OCI-LY3 (cell line): ENCODE measurements around the gene RFX3.
A peak's percentile ranks its signal among the peaks of the same experiment; 100 is the strongest.

Source experiments
- H2AFZ ChIP-seq: fragments of 200-600, 300-600 bp; shearing (Covaris generic); 2 replicates; pipeline ENCODE4 v1.6.0; 2014; ENCODE audit warnings: antibody characterized with exemption, low read depth, low read length
- H3K27ac ChIP-seq: fragments of 200-600, 300-600 bp; sonication (generic); 2 replicates; pipeline ENCODE4 v1.5.1; 2014; ENCODE audit warnings: mild to moderate bottlenecking, low read length, moderate library complexity, mixed read lengths
- H3K27me3 ChIP-seq: fragments of 200-600, 300-600 bp; sonication (generic); 2 replicates; pipeline ENCODE4 v1.6.1; 2014; ENCODE audit warnings: low read depth, low read length, mixed read lengths
- H3K36me3 ChIP-seq: fragments of 200-600, 300-600 bp; sonication (generic); replicated peaks from 2 replicates; pipeline ENCODE3; 2014; ENCODE audit warnings: low read depth, low read length, mixed read lengths
- H3K4me1 ChIP-seq: fragments of 300-600, 200-600 bp; sonication (generic); 2 replicates; pipeline ENCODE4 v1.6.1; 2014; ENCODE audit warnings: low read length, mixed read lengths
- H3K4me2 ChIP-seq: fragments of 200-600, 300-600 bp; sonication (generic); 2 replicates; pipeline ENCODE4 v1.6.1; 2014; ENCODE audit warnings: low read length, mixed read lengths
- H3K4me3 ChIP-seq: fragments of 300-600, 200-600 bp; sonication (generic); 2 replicates; pipeline ENCODE4 v1.5.1; 2014; ENCODE audit warnings: antibody characterized with exemption, mild to moderate bottlenecking, low read length, moderate library complexity
- H3K79me2 ChIP-seq: fragments of 300-600, 200-600 bp; shearing (Covaris generic); 2 replicates; pipeline ENCODE4 v1.6.1; 2014; ENCODE audit warnings: mild to moderate bottlenecking, low read length, mixed read lengths
- H3K9ac ChIP-seq: fragments of 300-600, 200-600 bp; shearing (Covaris generic); 2 replicates; pipeline ENCODE4 v1.6.0; 2014; ENCODE audit warnings: mild to moderate bottlenecking, low read length, moderate library complexity
- H3K9me3 ChIP-seq: fragments of 200-600, 300-600 bp; shearing (Covaris generic); 2 replicates; pipeline ENCODE4 v1.6.1; 2014; ENCODE audit warnings: low read length, mixed read lengths; ENCODE audit not compliant: insufficient read depth
- H4K20me1 ChIP-seq: fragments of 200-600, 300-600 bp; sonication (generic); 2 replicates; pipeline ENCODE4 v1.6.1; 2016; ENCODE audit warnings: low read length, mixed read lengths; ENCODE audit not compliant: insufficient read depth
- EZH2phosphoT487 ChIP-seq: fragments of 200-600 bp; shearing (Covaris generic); IDR thresholded peaks from 2 replicates; pipeline ENCODE4 v1.6.1; 2018; ENCODE audit warnings: antibody characterized with exemption, mixed run types, low read depth
- TF ChIP-seq, protein P1 (sequence below): fragments of 200-600, 300-600 bp; sonication (generic); IDR thresholded peaks from 2 replicates; pipeline ENCODE4 v1.5.1; 2014; ENCODE audit warnings: antibody characterized with exemption, low read length, low read depth

RFX3 gene

DNA sequence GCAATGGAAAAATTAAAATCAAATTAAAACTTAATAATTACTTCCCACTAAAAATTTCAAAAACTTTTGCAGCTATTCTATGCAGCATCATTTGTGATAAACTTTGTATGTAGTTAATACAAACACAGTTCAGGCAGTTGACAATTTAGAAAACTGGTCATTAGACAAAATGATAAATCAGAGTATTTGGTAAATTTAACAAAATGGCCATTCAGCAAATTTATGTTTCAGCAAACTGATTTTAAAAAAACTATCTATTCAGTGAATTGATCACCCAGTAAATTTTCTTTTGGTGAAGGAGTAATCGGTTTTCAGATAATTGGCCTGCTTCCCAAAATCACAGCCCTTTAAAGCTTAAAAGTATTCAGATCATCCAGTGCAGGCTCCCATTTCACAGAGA, 116.3 kb downstream of the RFX3 start:
- H3K4me1 ChIP-seq, result no peaks in the 10 kb centered on the region
- no peak overlapping the region for H3K27ac ChIP-seq
- H3K9me3 ChIP-seq, result no peaks in the 10 kb centered on the region
- no peaks in the 10 kb centered on the region for H3K27me3 ChIP-seq
- TF ChIP-seq, protein P1, sequence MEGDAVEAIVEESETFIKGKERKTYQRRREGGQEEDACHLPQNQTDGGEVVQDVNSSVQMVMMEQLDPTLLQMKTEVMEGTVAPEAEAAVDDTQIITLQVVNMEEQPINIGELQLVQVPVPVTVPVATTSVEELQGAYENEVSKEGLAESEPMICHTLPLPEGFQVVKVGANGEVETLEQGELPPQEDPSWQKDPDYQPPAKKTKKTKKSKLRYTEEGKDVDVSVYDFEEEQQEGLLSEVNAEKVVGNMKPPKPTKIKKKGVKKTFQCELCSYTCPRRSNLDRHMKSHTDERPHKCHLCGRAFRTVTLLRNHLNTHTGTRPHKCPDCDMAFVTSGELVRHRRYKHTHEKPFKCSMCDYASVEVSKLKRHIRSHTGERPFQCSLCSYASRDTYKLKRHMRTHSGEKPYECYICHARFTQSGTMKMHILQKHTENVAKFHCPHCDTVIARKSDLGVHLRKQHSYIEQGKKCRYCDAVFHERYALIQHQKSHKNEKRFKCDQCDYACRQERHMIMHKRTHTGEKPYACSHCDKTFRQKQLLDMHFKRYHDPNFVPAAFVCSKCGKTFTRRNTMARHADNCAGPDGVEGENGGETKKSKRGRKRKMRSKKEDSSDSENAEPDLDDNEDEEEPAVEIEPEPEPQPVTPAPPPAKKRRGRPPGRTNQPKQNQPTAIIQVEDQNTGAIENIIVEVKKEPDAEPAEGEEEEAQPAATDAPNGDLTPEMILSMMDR, result no peak
- TF ChIP-seq EZH2phosphoT487, result no peak
- H3K4me2 ChIP-seq, result no peak overlapping the region
- no peaks in the 10 kb centered on the region for H4K20me1 ChIP-seq
- H3K4me3 ChIP-seq, result no peak overlapping the region
- no peak overlapping the region for H3K9ac ChIP-seq
- no peaks in the 10 kb centered on the region for H3K36me3 ChIP-seq
- H2AFZ ChIP-seq, result no peak overlapping the region
- H3K79me2 ChIP-seq, result no peaks in the 10 kb centered on the region

GRCh38 chr9:3403315-3403714, 122.5 kb downstream of the RFX3 start:
- H3K36me3 ChIP-seq, result no peaks in the 10 kb centered on the region
- no peak overlapping the region for H3K9ac ChIP-seq
- no peak overlapping the region for H3K4me2 ChIP-seq
- TF ChIP-seq, protein P1, result no peak
- no peak for TF ChIP-seq EZH2phosphoT487
- no peaks in the 10 kb centered on the region for H3K27me3 ChIP-seq
- no peak overlapping the region for H3K4me3 ChIP-seq
- H3K4me1 ChIP-seq, result peaks cover 3% of the 10 kb centered on the region
- no peak overlapping the region for H3K27ac ChIP-seq
- H4K20me1 ChIP-seq, result no peaks in the 10 kb centered on the region
- no peak overlapping the region for H2AFZ ChIP-seq
- no peaks in the 10 kb centered on the region for H3K79me2 ChIP-seq
- H3K9me3 ChIP-seq, result no peaks in the 10 kb centered on the region

- H2AFZ ChIP-seq, result no peak overlapping the region
- no peak overlapping the region for H3K9ac ChIP-seq
- H3K27me3 ChIP-seq, result no peaks in the 10 kb centered on the region
- H3K79me2 ChIP-seq, result no peaks in the 10 kb centered on the region
- no peaks in the 10 kb centered on the region for H4K20me1 ChIP-seq
- no peak overlapping the region for H3K4me3 ChIP-seq
- H3K36me3 ChIP-seq, result no peaks in the 10 kb centered on the region
- peaks cover 17% of the 10 kb centered on the region for H3K4me1 ChIP-seq
- H3K9me3 ChIP-seq, result no peaks in the 10 kb centered on the region
- no peak overlapping the region for H3K27ac ChIP-seq
- no peak for TF ChIP-seq EZH2phosphoT487
- TF ChIP-seq, protein P1, result no peak
- no peak overlapping the region for H3K4me2 ChIP-seq
Measured at GRCh38 chr9:3401221-3401954, 124.4 kb downstream of the RFX3 start.

- peak overlapping the region; percentile 44 for H3K27ac ChIP-seq
- no peak overlapping the region for H3K9ac ChIP-seq
- peak overlapping the region; percentile 61 for H3K4me2 ChIP-seq
- no peaks in the 10 kb centered on the region for H3K27me3 ChIP-seq
- no peaks in the 10 kb centered on the region for H3K79me2 ChIP-seq
- peak overlapping the region; percentile 64 for H2AFZ ChIP-seq
- no peaks in the 10 kb centered on the region for H3K9me3 ChIP-seq
- no peaks in the 10 kb centered on the region for H3K36me3 ChIP-seq
- TF ChIP-seq, protein P1, result no peak
- no peak for TF ChIP-seq EZH2phosphoT487
- no peaks in the 10 kb centered on the region for H4K20me1 ChIP-seq
- peak overlapping the region; percentile 43 for H3K4me3 ChIP-seq
- H3K4me1 ChIP-seq, result peaks cover 17% of the 10 kb centered on the region
Measured at GRCh38 chr9:3398232-3398648, 127.6 kb downstream of the RFX3 start.
